ENCODE data around the gene LPO.

- TF ChIP-seq POLR2AphosphoS5 (IDR thresholded peaks at IDR 0.05) (no peak), CTCF (IDR thresholded peaks at IDR 0.05) (no peak)
Measured at GRCh38 chr17:58250344-58251011, 12.1 kb downstream of the LPO start.
